Activated B cell treated with CpG ODN at 0.5 μM for 24 hours (primary cell): ENCODE measurements around the gene MSH3. TPM values are rescaled to one million over a fixed set of nuclear protein-coding genes. Genes with fewer than 3 reads are reported as not detected.
"Not testable (repeated sequence)": the region's sequence is repeated elsewhere in the genome, so short reads cannot be mapped to it uniquely, and the experiment has no call there.

Experiments used
- ATAC-seq: fragments of 200-7000 bp; cut with Tn5 transposase; one replicate; pipeline ENCODE4 v1.10.0; 2021; ENCODE audit warnings: low read depth, mild to moderate bottlenecking, moderate library complexity
- CTCF ChIA-PET: fragments of 350-600 bp; sonication (Branson Sonifier 250); formaldehyde crosslinking; loops from one replicate; lab custom pipeline; 2021; ENCODE audit warnings: antibody characterized with exemption; lab: Charles Lee
- POLR2A ChIA-PET: fragments of 350-600 bp; sonication (Branson Sonifier 250); formaldehyde crosslinking; loops from one replicate; lab custom pipeline; 2021; ENCODE audit warnings: antibody characterized with exemption; lab: Charles Lee
- DNase-seq: peaks from one replicate; pipeline ENCODE4 v3.0.0; 2022
- H3K27ac Mint-ChIP-seq: one replicate; pipeline ENCODE4 v1.8.0; 2020; ENCODE audit warnings: mixed read lengths
- H3K27me3 Mint-ChIP-seq: one replicate; pipeline ENCODE4 v1.8.0; 2021; ENCODE audit warnings: mixed read lengths
- H3K36me3 Mint-ChIP-seq: one replicate; pipeline ENCODE4 v1.8.0; 2021; ENCODE audit warnings: low read depth, mixed read lengths
- H3K4me1 Mint-ChIP-seq: one replicate; pipeline ENCODE4 v1.8.0; 2021; ENCODE audit warnings: mixed read lengths
- H3K4me3 Mint-ChIP-seq: one replicate; pipeline ENCODE4 v1.8.0; 2020; ENCODE audit warnings: mild to moderate bottlenecking, mixed read lengths
- H3K9me3 Mint-ChIP-seq: one replicate; pipeline ENCODE4 v1.8.0; 2020; ENCODE audit warnings: mixed read lengths
- intact Hi-C: fragments of 100-400 bp; cut with micrococcal nuclease; formaldehyde crosslinking; loops from one replicate; pipeline ENCODE4 v1.15.1; 2024
- total RNA-seq: library from RNA; stranded (reverse); gene quantifications from 2 replicates; pipeline ENCODE4 v1.2.3, GENCODE V29; 2022
- TF ChIP-seq, protein P1 (sequence below): fragments of 200-600 bp; IDR thresholded peaks from one replicate; pipeline ENCODE4 v1.8.0; 2022; ENCODE audit warnings: antibody characterized with exemption, mild to moderate bottlenecking

Gene MSH3
- total RNA-seq, 1 donor from 2014 or later, result 24.0 TPM

- Mint-ChIP-seq H3K27me3 (no peaks in the 10 kb centered on the region), H3K4me3 (no peak overlapping the region), H3K9me3 (peaks cover 4% of the 10 kb centered on the region), H3K36me3 (peaks cover 14% of the 10 kb centered on the region), H3K27ac (no peak overlapping the region), H3K4me1 (no peaks in the 10 kb centered on the region)
- DNase-seq (no peak), ATAC-seq (no peak)
- intact Hi-C loops, result no loop called here
- TF ChIP-seq, protein P1, sequence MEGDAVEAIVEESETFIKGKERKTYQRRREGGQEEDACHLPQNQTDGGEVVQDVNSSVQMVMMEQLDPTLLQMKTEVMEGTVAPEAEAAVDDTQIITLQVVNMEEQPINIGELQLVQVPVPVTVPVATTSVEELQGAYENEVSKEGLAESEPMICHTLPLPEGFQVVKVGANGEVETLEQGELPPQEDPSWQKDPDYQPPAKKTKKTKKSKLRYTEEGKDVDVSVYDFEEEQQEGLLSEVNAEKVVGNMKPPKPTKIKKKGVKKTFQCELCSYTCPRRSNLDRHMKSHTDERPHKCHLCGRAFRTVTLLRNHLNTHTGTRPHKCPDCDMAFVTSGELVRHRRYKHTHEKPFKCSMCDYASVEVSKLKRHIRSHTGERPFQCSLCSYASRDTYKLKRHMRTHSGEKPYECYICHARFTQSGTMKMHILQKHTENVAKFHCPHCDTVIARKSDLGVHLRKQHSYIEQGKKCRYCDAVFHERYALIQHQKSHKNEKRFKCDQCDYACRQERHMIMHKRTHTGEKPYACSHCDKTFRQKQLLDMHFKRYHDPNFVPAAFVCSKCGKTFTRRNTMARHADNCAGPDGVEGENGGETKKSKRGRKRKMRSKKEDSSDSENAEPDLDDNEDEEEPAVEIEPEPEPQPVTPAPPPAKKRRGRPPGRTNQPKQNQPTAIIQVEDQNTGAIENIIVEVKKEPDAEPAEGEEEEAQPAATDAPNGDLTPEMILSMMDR, result no peak
- ChIA-PET CTCF (no interaction called here), POLR2A (no interaction called here)
Observed at GRCh38 chr5:80894083-80894482, 239.6 kb downstream of the MSH3 start.

DNA sequence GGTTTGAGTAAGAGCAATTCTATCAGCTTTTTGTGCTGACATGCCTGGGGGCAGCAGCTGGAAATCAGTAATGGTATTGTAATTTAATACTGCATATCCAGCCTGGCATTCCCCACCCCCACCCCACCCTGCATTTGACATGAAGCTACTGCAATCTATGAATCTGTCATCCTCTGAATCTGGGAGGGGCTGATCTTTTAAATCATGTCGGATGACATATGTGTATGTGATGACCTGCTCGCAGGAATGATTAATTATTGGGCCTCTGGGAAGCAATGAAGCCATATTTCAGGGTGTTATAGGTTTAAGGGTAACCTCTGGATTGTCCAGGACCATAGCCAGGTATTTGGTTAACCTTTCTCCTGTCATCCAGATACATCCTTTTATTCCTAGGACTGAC lies 241.1 kb downstream of the MSH3 start:
- intact Hi-C loops, result no loop called here
- H3K4me3 Mint-ChIP-seq, result no peak overlapping the region
- no peaks in the 10 kb centered on the region for H3K27me3 Mint-ChIP-seq
- no peak for ATAC-seq
- no peak for DNase-seq
- H3K36me3 Mint-ChIP-seq, result peaks cover 7% of the 10 kb centered on the region
- H3K9me3 Mint-ChIP-seq, result peaks cover 6% of the 10 kb centered on the region
- TF ChIP-seq, protein P1, result no peak
- ChIA-PET POLR2A (no interaction called here), CTCF (no interaction called here)
- H3K27ac Mint-ChIP-seq, result no peak overlapping the region
- no peaks in the 10 kb centered on the region for H3K4me1 Mint-ChIP-seq

- DNase-seq, POLR2A ChIA-PET, intact Hi-C loops, H3K27ac Mint-ChIP-seq, CTCF ChIA-PET, H3K4me1 Mint-ChIP-seq, H3K4me3 Mint-ChIP-seq, H3K27me3 Mint-ChIP-seq, ATAC-seq: not testable (repeated sequence)
- Mint-ChIP-seq H3K9me3 (peaks cover 16% of the 10 kb centered on the region), H3K36me3 (peaks cover 23% of the 10 kb centered on the region)
Observed at GRCh38 chr5:80902624-80903023, 248.2 kb downstream of the MSH3 start.

DNA sequence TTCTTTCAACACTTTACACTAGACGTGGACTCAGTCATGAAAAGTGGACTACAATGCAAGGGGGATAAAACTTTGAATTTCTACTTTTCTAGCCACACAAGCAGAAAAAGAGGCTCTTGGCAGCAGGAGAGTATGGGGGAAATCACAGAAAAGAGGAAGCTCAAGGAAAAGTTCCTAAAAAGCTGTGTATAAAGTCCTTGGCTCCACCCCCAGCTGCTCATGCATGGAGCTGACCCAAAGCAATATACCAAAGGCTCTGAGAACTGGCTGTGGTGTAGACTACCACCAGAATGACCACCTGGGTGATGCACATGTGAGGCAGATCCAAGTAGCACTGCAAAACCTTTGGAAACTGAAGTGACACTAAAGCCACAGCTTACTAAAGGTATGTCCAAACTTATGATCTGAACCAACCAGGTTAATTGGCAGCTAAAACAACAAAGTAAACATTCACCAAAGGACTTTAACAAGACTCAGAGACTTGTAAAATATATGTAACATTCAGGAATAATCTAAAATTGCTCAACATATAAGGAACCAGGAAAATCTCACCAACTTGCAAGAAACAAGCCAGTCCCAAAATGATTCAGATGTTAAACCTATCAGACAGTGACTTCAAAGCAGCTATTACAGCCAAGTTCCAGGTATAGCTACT lies 250.2 kb downstream of the MSH3 start:
- Mint-ChIP-seq H3K4me1 (peaks cover 7% of the 10 kb centered on the region), H3K27ac (no peak overlapping the region), H3K27me3 (no peaks in the 10 kb centered on the region), H3K9me3 (peaks cover 14% of the 10 kb centered on the region), H3K36me3 (peaks cover 23% of the 10 kb centered on the region), H3K4me3 (no peak overlapping the region)
- no peak for DNase-seq
- POLR2A ChIA-PET, result no interaction called here
- intact Hi-C loops, result no loop called here
- no peak for ATAC-seq
- TF ChIP-seq, protein P1, result no peak
- CTCF ChIA-PET, result no interaction called here

GRCh38 chr5:80905405-80905804 lies 251.0 kb downstream of the MSH3 start:
- ChIA-PET CTCF (no interaction called here), POLR2A (no interaction called here)
- peaks cover 20% of the 10 kb centered on the region for H3K36me3 Mint-ChIP-seq
- no peak for ATAC-seq
- H3K4me1 Mint-ChIP-seq, result peaks cover 7% of the 10 kb centered on the region
- H3K27me3 Mint-ChIP-seq, result no peaks in the 10 kb centered on the region
- H3K9me3 Mint-ChIP-seq, result peaks cover 14% of the 10 kb centered on the region
- no peak overlapping the region for H3K4me3 Mint-ChIP-seq
- TF ChIP-seq, protein P1, result no peak
- intact Hi-C loops, result no loop called here
- H3K27ac Mint-ChIP-seq, result no peak overlapping the region
- no peak for DNase-seq

DNA sequence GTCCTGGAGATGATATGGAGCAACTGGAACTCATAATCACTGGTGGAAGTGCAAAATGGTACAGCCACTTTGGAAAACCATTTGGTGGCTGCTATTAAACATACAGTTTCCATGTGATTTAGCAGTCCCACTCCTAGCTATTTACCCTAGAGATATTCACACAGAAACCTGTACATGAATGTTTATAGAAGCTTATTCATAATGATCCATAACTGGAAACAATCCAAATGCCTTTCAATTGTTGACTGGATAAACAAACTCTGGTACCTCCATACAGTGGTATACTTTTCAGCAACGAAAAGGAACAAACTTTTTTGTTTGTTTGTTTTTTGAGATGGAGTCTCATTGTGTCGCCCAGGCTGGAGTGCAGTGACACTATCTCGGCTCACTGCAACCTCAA lies 258.0 kb downstream of the MSH3 start:
- ChIA-PET POLR2A (no interaction called here), CTCF (no interaction called here)
- Mint-ChIP-seq H3K4me1 (no peaks in the 10 kb centered on the region), H3K4me3 (no peak overlapping the region), H3K36me3 (peaks cover 5% of the 10 kb centered on the region), H3K27ac (no peak overlapping the region), H3K9me3 (peaks cover 4% of the 10 kb centered on the region), H3K27me3 (no peaks in the 10 kb centered on the region)
- ATAC-seq (no peak), DNase-seq (no peak)
- intact Hi-C loops, result no loop called here
- TF ChIP-seq, protein P1, result no peak
